ENCODE results near the gene CBLB.
"Not testable (repeated sequence)": the region's sequence is repeated elsewhere in the genome, so short reads cannot be mapped to it uniquely, and the experiment has no call there.

CBLB gene

DNA sequence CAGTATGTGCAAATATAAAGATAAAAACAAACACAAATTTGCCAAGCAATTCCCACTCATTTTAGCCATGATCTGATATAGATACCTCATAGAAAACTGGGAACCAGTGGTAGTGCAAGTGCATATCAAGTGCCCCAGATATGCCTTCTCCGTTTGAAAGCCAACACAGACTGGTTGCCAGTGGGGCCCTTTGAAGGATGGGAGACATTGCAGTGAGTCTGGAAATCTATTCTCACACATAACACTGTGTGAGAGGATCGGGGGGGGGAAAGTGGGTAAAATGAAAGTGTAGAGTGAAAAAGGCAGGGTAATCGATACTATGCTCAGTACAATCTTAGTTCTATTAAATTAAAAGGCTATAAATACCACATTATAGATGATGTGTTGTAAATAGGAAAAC lies 83.0 kb downstream of the CBLB start:
- no peak for DNase-seq (ENCODE audit: low read depth)

DNA sequence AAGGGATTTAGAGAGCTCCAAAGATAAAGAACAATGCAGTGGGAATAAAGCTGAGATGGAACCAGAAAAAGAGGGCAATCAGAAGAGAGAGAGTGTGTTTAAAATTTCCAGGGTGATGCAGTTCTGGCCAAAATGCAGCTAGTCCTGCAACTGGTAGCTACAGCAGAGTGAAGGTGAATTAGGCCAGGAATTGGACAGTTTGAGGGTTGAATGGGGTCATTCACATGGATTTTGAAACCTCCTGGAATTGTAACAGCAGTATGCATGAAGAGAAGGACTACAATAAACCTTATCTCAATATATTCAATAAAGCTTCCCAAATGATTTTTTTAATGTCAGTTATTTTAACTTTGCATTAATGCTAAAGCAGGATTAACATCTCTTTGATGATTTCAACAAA lies 85.2 kb downstream of the CBLB start:
- no peak for DNase-seq (ENCODE audit: low read depth)

DNA sequence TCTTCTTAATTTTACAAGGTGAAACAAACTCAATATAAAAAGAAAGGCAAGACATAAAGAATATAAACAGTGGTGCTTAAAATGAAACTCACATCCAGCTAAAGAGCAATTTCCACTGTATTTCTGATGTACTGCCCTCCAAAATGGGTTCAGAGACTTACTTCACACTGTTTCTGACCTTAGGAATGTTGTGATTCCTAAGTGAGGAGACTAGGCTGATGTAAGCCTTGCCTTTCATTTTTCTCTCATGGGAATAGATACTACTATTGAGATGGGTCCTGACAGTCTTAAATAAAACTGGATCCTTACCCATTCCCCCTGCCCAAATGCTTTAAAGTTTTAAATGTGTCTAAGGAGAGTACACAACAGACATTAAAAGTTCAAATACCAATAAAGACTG lies 86.9 kb downstream of the CBLB start:
- no peak for DNase-seq (ENCODE audit: low read depth)

DNA sequence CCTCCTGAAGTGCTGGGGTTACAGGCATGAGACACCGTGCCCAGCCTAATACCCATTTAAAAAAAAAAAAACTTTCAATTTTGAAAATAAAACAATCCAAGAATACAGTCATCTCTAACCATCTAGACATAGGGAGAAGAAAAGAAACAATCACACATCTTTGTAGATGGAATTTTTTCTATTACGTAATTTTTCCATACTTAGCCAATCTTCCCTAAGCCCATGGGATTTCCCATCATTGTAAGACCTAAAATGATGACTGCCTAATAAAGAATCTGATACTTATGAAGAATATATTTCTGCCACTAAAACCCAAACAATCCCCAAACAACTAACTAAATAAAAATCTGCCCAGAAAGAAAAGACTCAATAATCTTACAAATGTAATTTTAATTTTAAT lies 88.7 kb downstream of the CBLB start:
- DNase-seq (ENCODE audit: low read depth): no peak

DNA sequence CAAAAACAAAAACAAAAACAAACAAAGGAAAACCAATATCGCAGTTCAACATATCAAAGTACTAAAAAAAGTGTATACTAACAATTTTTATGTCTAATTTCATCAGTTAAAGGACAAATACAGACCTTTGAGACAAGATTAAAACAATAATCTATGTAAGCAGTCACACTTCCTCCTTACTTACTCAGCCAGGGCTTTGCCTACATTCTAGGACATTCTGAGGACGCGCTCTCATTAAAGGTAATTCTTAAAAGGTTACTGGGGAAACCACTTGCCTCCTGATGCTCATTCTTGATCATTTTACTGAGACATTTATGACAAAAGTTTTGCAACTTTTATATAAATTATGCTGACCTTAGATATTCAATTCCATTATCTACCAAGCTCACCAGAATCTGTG lies 93.4 kb downstream of the CBLB start:
- DNase-seq (ENCODE audit: low read depth): no peak

DNA sequence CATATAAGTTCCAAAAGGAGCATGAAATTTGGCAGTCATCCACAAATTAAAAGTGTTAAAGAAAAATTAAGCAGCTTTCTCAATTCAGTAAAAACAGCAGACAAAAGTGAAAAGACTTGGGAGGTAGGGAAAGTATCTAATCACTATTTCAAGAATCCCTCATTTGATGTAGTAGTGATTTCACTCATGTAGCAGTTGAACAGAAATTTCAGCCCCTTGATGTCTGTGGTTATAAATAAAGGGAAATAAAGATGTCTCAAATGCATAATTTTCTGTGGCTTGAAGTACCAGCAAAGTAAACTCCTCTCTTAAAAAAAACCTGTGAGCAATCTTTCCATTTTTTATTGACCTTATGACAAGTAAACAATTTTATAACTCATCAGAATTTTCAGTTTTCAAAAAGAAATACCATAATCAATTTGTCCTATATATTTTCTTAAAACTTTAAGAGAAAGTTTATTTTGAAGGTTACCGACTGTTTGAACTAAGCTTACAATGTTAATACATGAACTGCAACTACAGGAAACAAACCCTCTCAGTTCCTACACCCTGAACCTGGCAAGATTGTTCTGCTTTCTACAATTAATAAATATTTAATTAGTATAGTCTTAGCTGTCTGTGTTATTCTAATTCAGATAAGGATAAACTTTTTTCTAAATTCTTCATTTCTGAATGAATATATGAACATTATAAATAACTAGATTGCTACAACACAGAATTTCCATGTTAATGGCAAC lies 94.2 kb downstream of the CBLB start:
- no peak for DNase-seq (ENCODE audit: low read depth)

DNA sequence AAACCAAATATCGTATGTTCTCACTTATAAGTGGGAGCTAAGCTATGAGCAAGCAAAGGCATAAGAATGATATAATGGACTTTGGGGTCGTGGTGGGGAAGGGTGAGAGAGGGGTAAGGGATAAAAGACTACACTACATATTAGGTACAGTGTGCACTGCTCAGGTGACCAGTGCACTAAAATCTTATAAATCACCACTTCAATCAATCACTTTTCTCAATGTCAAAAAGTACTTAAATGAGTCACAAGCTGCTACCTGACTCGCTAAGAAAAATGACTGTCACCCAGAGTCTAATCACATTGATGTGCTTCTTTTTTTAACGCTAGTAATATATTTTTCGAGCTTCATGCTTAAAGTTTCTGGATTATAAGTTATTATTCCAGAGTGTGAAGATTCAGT lies 95.5 kb downstream of the CBLB start:
- DNase-seq (ENCODE audit: low read depth): no peak

DNA sequence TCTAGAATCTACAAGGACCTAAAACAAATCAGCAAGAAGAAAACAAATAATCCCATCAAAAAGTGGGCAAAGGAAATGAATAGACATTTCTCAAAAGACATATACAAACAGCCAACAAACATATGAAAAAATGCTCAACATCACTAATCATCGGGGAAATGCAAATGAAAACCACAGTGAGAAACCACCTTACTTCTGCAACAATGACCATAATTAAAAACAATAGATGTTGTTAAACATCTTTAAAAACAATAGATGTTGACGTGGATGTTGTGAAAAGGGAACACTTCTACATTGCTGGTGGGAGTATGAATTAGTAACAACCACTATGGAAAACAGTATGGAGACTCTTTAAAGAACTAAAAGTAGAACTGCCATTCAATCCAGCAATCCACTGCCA lies 96.2 kb downstream of the CBLB start:
- no peak for DNase-seq (ENCODE audit: low read depth)

DNA sequence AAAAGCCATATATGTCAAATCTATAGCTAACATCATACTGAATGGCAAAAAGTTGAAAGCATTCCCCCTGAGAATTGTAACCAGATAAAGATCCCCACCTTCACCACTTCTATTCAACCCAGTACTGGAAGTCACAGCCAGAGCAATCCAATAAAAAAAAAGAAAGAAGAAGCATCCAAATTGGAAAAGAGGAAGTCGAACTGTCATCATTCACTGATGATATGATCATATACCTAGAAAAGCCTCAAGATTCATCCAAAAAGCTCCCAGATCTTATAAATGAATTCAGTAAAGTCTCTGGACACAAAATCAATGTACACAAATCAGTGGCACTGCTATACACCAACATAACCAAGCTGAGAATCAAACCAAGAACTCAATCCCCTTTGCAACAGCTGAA lies 97.4 kb downstream of the CBLB start:
- DNase-seq (ENCODE audit: low read depth): no peak

DNA sequence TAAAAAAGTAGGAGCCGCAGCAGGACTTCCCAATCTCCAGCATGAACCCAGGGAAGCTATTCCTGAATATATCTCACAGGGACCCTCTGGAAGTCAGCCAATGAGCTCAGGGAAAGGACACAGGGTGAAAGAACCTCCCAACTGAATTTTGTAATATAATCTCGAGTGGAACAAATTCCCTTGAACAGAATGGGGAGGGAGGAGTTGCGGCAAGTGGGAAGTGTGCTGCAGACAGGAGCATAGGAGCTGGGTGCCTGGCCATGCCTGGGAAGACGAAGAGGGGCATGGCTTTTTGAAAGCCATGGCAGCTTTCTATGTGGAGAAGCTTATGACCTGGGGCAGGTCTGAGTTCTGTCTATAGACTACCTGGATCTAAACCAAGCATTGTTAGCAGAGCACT lies 98.4 kb downstream of the CBLB start:
- no peak for DNase-seq (ENCODE audit: low read depth)

DNA sequence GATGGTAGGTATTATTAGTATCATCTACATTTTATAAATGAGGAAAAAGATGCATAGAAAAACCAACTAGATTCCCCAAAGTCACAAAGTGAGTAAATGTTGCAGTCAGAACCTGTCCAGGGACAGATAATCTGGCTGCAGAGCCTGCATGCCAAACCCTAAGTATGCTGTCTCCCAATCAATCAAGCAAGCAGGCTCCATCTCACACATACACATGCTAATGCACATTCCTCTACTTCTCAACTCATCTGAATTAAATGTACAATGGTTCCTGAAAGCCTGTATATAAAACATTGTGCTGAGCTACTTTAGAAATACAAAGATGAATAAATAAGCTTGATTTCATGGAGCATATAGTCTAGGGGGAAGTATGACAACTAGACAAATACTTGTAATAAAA lies 101.0 kb downstream of the CBLB start:
- DNase-seq (ENCODE audit: low read depth): no peak

DNA sequence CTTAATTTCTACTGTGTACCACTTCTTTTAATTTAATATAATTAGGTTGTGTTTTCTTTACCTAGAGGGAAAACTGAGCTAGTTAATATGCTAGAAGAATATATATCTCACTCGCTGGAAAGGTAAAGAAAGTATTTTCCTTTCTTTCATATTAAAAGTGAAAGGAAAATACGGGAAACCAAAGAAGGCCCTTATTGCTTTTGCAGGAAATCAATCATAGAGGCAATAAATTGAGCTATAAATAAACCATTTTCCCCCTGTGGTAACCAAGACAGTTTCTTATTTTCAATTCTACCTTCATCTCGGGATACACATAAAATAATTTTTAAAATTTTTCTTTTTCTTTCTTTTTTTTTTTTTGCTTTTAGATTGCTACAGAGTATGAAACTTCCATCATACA lies 101.6 kb downstream of the CBLB start:
- DNase-seq (ENCODE audit: low read depth): no peak

DNA sequence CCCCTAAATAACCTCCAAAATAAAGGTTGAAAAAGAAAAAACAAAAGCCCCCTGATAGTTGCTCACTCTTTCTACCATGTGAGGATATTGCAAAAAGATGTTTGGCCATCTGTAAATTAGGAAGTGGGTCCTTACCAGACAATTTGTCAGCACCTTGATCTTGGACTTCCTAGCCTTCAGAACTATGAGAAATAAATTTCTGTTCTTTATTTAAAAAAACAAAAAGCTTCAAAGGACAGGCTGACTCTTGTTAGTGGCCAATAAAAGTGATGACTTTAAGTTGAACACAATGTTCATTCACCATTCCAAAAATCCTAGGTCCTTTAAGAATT lies 103.5 kb downstream of the CBLB start:
- DNase-seq (ENCODE audit: low read depth): no peak

DNA sequence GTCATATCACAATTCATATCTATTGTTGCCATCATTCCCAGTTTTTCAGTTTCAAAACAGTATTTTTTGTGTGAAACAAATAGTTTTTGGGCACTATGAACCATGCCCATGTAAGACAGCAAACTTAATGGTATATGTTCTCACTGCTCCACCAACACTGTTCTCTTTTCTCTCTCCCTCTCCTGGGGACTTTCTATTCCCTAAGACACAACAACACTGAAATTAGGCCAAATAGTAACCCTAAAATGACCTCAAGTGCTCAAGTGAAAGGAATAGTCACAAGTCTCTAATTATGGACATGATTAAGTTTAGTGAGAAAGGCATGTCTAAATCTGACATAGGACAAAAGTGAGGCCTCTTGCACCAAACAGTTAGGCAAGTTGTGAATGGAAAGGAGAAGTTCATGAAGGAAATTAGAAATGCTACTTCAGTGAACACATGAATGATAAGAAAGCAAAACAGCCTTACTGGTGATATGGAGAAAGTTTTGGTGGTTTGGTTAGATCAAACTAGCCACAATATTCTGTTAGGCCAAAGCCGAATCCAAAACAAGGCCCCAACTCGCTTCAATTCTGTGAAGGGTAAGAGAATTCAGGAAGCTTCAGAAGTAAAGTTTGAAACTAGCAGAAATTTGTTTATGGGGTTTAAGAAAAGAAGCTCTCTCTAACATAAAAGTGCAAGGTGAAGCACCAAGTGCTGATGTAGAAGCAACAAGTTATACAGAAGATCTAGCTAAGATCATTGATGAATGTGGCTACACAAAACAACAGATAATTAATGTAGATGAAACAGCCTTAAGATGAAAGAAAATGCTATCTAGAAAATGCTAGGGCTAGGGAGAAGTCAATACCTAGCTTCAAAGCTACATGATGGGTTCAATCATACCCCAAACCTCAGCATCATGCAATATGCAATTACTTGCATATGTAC lies 104.2 kb downstream of the CBLB start:
- DNase-seq (ENCODE audit: low read depth): no peak

DNA sequence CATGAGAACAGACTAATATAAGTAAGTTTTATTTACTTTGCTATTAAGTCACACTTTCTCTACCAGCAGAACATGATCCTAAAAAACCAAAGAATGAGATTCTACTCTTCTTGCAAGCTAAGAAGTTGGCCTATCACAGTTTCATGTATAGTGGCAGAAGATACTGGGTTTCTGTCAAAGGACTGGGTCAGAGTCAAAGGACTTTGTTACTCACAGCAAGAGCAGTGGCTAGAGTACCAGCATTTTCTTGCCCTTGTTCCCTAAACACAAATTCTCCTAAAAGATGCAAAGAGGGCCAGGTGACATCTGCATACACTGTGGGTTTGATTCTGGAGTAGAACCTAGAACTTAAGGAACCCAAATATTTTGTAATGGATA lies 105.2 kb downstream of the CBLB start:
- DNase-seq (ENCODE audit: low read depth): no peak

DNA sequence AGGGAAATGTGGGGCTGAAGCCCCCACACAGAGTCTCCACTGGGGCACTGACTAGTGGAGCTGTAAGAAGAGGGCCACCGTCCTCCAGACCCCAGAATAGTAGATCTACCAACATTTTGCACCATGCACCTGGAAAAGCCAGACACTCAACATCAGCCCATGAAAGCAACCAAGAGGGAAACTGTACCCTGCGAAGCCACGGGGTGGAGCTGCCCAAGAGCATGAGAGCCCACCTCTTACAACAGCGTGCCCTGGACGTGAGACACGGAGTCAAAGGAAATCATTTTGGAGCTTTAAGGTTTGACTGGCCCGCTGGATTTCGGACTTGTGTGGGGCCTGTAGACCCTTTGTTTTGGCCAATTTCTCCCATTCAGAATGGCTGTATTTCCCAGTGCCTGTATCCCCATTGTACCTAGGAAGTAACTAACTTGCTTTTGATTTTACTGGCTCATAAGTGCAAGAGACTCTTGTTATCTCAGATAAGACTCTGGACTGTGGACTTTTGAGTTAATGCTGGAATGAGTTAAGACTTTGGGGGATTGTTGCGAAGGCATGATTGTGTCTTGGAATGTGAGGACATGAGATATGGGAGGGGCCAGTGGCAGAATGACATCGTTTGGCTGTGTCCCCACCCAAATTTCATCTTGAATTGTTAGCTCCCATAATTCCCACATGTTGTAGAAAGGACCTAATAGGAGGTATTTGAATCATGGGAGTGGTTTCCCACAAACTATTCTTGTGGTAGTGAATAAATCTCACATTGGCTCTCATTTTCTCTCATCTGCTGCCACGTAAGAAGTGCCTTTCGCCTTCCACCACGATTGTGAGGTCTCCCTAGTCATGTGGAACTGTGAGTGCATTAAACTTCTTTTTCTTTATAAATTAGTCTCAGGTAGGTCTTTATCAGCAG lies 105.8 kb downstream of the CBLB start:
- no peak for DNase-seq (ENCODE audit: low read depth)

DNA sequence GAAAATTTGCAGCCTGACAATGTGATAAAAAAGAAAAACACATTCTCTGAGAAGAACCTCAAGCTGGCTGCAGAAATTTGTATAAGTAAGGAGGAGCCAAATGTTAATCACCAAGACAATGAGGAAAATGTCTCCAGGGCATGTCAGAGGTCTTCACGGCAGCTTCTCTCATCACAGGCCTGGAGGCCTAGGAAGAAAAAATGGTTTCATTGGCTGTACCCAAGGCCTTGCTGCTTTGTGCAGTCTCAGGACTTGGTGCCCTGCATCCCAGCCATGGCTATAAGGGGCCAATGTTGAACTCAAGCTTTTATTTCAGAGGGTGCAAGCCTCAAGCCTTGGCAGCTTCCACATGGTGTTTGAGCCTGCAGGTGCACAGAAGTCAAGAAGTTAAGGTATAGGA lies 106.6 kb downstream of the CBLB start:
- DNase-seq (ENCODE audit: low read depth): not testable (repeated sequence)

DNA sequence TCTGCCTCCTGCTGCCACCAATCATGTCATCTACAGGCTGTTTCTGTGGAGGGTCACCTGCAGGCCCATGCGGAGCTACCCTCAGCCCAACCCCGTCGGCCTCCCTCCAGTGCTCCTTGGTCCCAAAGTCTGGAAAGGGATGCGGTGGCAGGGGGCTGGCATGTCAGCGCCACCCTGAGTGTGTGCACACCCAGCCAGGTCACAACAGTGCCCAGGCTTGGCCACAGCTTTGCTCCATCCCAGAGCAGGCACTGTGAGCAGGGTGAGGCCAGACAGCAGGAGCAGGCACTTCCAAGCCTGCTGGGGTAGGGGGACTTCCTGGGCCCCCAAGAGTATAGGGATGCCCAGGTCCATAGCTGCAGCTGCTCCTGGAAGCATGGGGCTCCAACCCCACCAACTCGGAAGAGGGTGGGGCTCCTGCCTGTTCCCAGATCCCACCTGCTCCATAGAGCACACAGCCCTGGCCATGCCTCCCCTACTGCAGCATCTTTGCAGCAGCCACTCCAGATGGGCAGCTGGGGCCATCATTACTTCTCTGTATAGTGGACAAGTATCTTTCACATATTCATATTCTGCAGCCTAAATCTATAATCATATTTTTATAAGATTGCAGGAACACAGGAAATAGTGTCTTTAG lies 109.3 kb downstream of the CBLB start:
- no peak for DNase-seq (ENCODE audit: low read depth)

DNA sequence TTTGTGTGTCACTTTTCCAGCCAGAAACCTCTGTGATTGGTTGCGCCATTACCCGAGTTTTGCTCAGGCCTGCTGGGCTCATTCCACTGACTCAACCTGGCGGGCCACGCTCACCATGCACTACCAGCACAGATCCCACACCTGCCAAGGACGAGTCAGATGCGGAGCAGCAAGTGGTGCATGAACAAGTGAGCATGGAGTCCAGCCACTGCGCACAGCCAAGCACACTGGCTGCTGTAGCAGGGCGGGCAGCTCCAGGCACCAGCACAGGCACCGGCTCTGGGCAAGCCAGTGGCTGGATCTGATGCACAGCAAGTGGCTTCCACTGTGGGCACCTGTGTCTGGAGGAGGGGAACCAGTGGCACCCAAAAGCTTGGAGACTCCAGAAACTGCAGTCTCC lies 110.4 kb downstream of the CBLB start:
- no peak for DNase-seq (ENCODE audit: low read depth)

DNA sequence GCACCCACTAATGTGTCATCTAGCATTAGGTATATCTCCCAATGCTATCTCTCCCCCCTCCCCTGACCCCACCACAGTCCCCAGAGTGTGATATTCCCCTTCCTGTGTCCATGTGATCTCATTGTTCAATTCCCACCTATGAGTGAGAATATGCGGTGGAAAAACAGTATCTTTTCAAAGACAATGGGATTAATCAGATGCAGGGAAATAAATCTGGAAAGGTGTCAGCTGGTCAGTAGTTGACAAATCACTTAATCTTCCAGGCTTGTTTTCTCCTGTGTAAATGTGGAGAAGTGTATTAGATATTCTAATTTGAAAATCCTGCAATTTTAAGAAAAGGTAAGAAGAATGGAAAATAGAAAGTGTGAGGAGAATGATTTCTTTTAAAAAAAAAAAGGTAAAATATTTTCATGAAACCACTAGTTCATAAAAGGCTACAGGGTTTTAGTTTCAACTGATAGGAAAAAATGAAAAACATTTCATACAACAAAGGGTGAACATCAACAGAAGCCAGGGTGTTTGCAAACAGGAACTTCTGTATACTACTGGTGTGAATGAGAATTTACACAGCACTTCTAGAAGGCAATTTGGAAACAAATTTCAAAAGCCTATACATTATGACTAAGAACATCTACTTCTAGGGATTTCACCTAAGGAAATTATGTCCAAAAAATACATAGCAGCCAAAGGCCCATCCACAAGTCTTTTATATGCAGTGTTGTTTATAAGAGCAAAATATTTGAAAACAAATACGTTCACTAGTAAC lies 113.5 kb downstream of the CBLB start:
- DNase-seq (ENCODE audit: low read depth): no peak

DNA sequence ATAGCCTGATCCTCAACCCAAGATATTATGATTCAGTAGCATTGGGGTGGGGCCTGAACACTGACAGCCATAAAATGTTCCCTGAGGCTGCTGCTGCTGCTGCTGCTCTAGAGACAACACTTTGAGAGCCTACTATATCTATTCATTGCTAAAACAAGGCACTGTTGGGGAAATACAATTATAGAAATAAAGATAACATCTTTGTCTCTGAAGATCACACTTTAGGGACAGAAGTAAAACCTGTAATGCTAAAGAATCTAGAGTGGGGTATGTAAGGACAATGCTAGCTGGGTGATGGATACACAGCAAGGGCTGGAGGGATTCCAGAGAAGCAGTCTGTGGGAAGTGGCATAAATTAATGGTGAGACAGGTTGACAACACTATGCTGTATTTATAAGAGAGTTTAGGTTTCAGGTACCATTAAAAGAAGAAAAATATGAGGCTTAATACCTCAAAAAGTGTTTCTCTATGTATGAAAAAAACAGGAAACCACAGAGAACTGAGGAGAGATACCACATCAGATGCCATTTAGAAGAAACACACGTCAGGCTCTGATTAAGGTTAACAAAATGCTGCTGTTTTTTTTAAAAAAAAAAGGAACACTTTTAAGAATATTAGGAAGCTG lies 115.9 kb downstream of the CBLB start:
- no peak for DNase-seq (ENCODE audit: low read depth)
